Ishikawa (cell line): Measurements from ENCODE around the gene MCM8.

ENCODE experiments used
- EP300 ChIP-seq: IDR thresholded peaks from 2 replicates; pipeline ENCODE4 v1.6.1; 2012; ENCODE audit warnings: borderline replicate concordance
- MAX ChIP-seq: IDR thresholded peaks from 2 replicates; pipeline ENCODE4 v1.6.1; 2012
- TEAD4 ChIP-seq: IDR thresholded peaks from 2 replicates; pipeline ENCODE4 v1.6.1; 2012

- TF ChIP-seq MAX (no peak), TEAD4 (no peak), EP300 (no peak)
These were observed 19.5 kb downstream of the MCM8 start for GRCh38 chr20:5969940-5970339.
